ENCODE data around the gene TKTL1. TPM values are rescaled to one million over a fixed set of nuclear protein-coding genes. Genes with fewer than 3 reads are reported as not detected.

Gene TKTL1
- polyA plus RNA-seq, 1 donor from 2014 or later, result 0.14 TPM

- no peak overlapping the region for H3K4me2 ChIP-seq (ENCODE audit: low read length)
- no peak overlapping the region for H2AFZ ChIP-seq (ENCODE audit: low read depth, low read length)
- H3K4me3 ChIP-seq (ENCODE audit: low read length), result no peak overlapping the region
- no peaks in the 10 kb centered on the region for H3K9me2 ChIP-seq (ENCODE audit: insufficient read depth, low read length)
- H3K27me3 ChIP-seq (ENCODE audit: insufficient read depth, low read depth, low read length), result no peaks in the 10 kb centered on the region
- no peak overlapping the region for H3K9ac ChIP-seq (ENCODE audit: low read length)
- no peak overlapping the region for H3K27ac ChIP-seq (ENCODE audit: low read length)
- no peaks in the 10 kb centered on the region for H3K36me3 ChIP-seq (ENCODE audit: insufficient read depth, low read length)
- no peaks in the 10 kb centered on the region for H3K9me3 ChIP-seq (ENCODE audit: low read length)
- no peak for TF ChIP-seq SMC3 (conservative IDR thresholded peaks at IDR 0.05; ENCODE audit: poor library complexity)
- no peak for TF ChIP-seq POLR2AphosphoS5 (IDR thresholded peaks at IDR 0.05)
- no peak for TF ChIP-seq EP300 (conservative IDR thresholded peaks at IDR 0.05; ENCODE audit: poor library complexity, severe bottlenecking)
- no peak for TF ChIP-seq RAD21 (conservative IDR thresholded peaks at IDR 0.05)
- TF ChIP-seq EZH2 (IDR thresholded peaks at IDR 0.05; ENCODE audit: borderline replicate concordance, insufficient read depth, low read length, poor library complexity, severe bottlenecking), result no peak
- no peaks in the 10 kb centered on the region for H4K20me1 ChIP-seq (ENCODE audit: insufficient read depth)
- no peaks in the 10 kb centered on the region for H3K79me2 ChIP-seq (replicated peaks; ENCODE audit: insufficient read depth, low read length)
- H3F3A ChIP-seq (ENCODE audit: insufficient read depth, low read length, poor library complexity, severe bottlenecking), result no peaks in the 10 kb centered on the region
These were observed 53.2 kb downstream of the TKTL1 start for GRCh38 chrX:154348646-154349358.

DNA sequence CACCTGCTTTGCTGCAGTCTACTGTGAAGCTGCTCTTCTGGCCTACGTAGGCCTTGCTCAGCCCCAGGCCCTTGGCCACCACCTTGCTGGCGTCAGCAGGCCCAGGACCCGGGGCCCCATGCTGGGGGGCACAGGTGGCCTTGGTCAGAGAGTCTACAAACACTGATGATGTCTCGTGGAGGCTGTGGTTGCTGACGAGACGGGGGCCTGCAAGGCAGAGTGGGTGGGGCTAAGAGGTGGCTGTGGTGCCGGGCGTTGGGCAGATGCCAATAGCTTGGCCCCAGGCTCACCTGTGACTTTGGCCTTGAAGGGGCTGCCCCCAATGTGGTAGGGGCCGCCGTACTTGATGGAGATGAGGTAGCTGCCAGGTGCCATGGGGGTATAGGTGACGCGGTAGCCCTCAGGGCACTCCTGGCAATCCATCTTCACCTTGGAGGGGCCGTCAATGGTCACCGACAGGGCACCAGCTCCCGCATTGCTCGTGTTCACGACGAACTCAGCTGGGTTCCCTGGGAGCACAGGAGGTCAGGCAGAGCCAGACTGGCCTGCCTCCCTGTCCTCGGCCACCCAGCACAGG, 53.9 kb downstream of the TKTL1 start:
- H3K9ac ChIP-seq (ENCODE audit: low read length), result no peak overlapping the region
- no peak overlapping the region for H2AFZ ChIP-seq (ENCODE audit: low read depth, low read length)
- no peak overlapping the region for H3K4me3 ChIP-seq (ENCODE audit: low read length)
- no peak for TF ChIP-seq RAD21 (conservative IDR thresholded peaks at IDR 0.05)
- TF ChIP-seq EZH2 (IDR thresholded peaks at IDR 0.05; ENCODE audit: borderline replicate concordance, insufficient read depth, low read length, poor library complexity, severe bottlenecking), result no peak
- TF ChIP-seq EP300 (conservative IDR thresholded peaks at IDR 0.05; ENCODE audit: poor library complexity, severe bottlenecking), result no peak
- TF ChIP-seq POLR2AphosphoS5 (IDR thresholded peaks at IDR 0.05), result no peak
- no peak for TF ChIP-seq TAF1 (IDR thresholded peaks at IDR 0.05; ENCODE audit: low read depth)
- no peak for TF ChIP-seq MXI1 (conservative IDR thresholded peaks at IDR 0.05; ENCODE audit: poor library complexity, severe bottlenecking)
- no peak for TF ChIP-seq SMC3 (conservative IDR thresholded peaks at IDR 0.05; ENCODE audit: poor library complexity)
- no peak for TF ChIP-seq CTCF (IDR thresholded peaks at IDR 0.05; ENCODE audit: poor library complexity, severe bottlenecking)
- TF ChIP-seq, protein P1, sequence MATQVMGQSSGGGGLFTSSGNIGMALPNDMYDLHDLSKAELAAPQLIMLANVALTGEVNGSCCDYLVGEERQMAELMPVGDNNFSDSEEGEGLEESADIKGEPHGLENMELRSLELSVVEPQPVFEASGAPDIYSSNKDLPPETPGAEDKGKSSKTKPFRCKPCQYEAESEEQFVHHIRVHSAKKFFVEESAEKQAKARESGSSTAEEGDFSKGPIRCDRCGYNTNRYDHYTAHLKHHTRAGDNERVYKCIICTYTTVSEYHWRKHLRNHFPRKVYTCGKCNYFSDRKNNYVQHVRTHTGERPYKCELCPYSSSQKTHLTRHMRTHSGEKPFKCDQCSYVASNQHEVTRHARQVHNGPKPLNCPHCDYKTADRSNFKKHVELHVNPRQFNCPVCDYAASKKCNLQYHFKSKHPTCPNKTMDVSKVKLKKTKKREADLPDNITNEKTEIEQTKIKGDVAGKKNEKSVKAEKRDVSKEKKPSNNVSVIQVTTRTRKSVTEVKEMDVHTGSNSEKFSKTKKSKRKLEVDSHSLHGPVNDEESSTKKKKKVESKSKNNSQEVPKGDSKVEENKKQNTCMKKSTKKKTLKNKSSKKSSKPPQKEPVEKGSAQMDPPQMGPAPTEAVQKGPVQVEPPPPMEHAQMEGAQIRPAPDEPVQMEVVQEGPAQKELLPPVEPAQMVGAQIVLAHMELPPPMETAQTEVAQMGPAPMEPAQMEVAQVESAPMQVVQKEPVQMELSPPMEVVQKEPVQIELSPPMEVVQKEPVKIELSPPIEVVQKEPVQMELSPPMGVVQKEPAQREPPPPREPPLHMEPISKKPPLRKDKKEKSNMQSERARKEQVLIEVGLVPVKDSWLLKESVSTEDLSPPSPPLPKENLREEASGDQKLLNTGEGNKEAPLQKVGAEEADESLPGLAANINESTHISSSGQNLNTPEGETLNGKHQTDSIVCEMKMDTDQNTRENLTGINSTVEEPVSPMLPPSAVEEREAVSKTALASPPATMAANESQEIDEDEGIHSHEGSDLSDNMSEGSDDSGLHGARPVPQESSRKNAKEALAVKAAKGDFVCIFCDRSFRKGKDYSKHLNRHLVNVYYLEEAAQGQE (IDR thresholded peaks at IDR 0.05; ENCODE audit: borderline replicate concordance), result no peak
- H3K4me2 ChIP-seq (ENCODE audit: low read length), result no peak overlapping the region
- H3K79me2 ChIP-seq (replicated peaks; ENCODE audit: insufficient read depth, low read length), result no peaks in the 10 kb centered on the region
- H4K20me1 ChIP-seq (ENCODE audit: insufficient read depth), result no peaks in the 10 kb centered on the region
- H3K27ac ChIP-seq (ENCODE audit: low read length), result no peak overlapping the region
- H3F3A ChIP-seq (ENCODE audit: insufficient read depth, low read length, poor library complexity, severe bottlenecking), result no peaks in the 10 kb centered on the region
- no peaks in the 10 kb centered on the region for H3K9me3 ChIP-seq (ENCODE audit: low read length)
- H3K9me2 ChIP-seq (ENCODE audit: insufficient read depth, low read length), result no peaks in the 10 kb centered on the region
- no peaks in the 10 kb centered on the region for H3K27me3 ChIP-seq (ENCODE audit: insufficient read depth, low read depth, low read length)
- no peaks in the 10 kb centered on the region for H3K36me3 ChIP-seq (ENCODE audit: insufficient read depth, low read length)

Measured in neural cell (in vitro differentiated cells).